ENCODE results near the gene GRIA3. TPM values are rescaled to one million over a fixed set of nuclear protein-coding genes. Genes with fewer than 3 reads are reported as not detected.
"Not testable (repeated sequence)": the region's sequence is repeated elsewhere in the genome, so short reads cannot be mapped to it uniquely, and the experiment has no call there.

GRIA3 gene
- total RNA-seq, 2 experiments from 2014 or later = not detected

- Histone ChIP-seq H3K4me2 (ENCODE audit: low read length) (no peak overlapping the region), H4K20me1 (ENCODE audit: insufficient read depth, low read length) (no peaks in the 10 kb centered on the region), H3K4me3 (ENCODE audit: low read depth, low read length, poor library complexity, severe bottlenecking) (no peak overlapping the region), H3K79me2 (ENCODE audit: insufficient read depth, low read depth, low read length) (no peaks in the 10 kb centered on the region), H3K4me1 (ENCODE audit: insufficient read depth, low read length, poor library complexity, severe bottlenecking) (no peaks in the 10 kb centered on the region), H3K9me3 (ENCODE audit: low read length) (no peaks in the 10 kb centered on the region), H3K36me3 (ENCODE audit: insufficient read depth, low read length) (no peaks in the 10 kb centered on the region), H3K9me2 (ENCODE audit: insufficient read depth, low read length) (no peaks in the 10 kb centered on the region), H2AFZ (ENCODE audit: low read length) (no peak overlapping the region), H3K27ac (ENCODE audit: low read depth, low read length, poor library complexity, severe bottlenecking) (no peak overlapping the region)
- TF ChIP-seq EZH2phosphoT487 (IDR thresholded peaks at IDR 0.05; ENCODE audit: borderline replicate concordance, low read depth, low read length) = no peak
- no peak for TF ChIP-seq CTCF (conservative IDR thresholded peaks at IDR 0.05; ENCODE audit: low read length)
- intact Hi-C loops (cut with micrococcal nuclease; ENCODE audit: unreplicated experiment) = no loop called here
- DNase-seq (ENCODE audit: low spot score) = no peak
- ChIA-PET POLR2A (interaction anchor here (0.6 to 1.1 kb wide), 2 partner anchors 10 to 660 kb away, joined by 3 to 6 read pairs; no protein-coding TSS in a partner anchor), CTCF (ENCODE audit: unreplicated experiment) (no interaction called here)
- no TSS peak for BruUV-seq (replicated peaks)
Observed at GRCh38 chrX:123436512-123437136, 252.5 kb downstream of the GRIA3 start.

- DNase-seq (ENCODE audit: low spot score); H3K4me2 ChIP-seq (ENCODE audit: low read length); H3K4me1 ChIP-seq (ENCODE audit: insufficient read depth, low read length, poor library complexity, severe bottlenecking); intact Hi-C loops (cut with micrococcal nuclease; ENCODE audit: unreplicated experiment); H3K27ac ChIP-seq (ENCODE audit: low read depth, low read length, poor library complexity, severe bottlenecking); H3K9me3 ChIP-seq (ENCODE audit: low read length); CTCF ChIA-PET (ENCODE audit: unreplicated experiment); BruUV-seq (replicated peaks); H3K4me3 ChIP-seq (ENCODE audit: low read depth, low read length, poor library complexity, severe bottlenecking); H3K9me2 ChIP-seq (ENCODE audit: insufficient read depth, low read length); H2AFZ ChIP-seq (ENCODE audit: low read length); H3K79me2 ChIP-seq (ENCODE audit: insufficient read depth, low read depth, low read length); H3K36me3 ChIP-seq (ENCODE audit: insufficient read depth, low read length); H4K20me1 ChIP-seq (ENCODE audit: insufficient read depth, low read length): not testable (repeated sequence)
- POLR2A ChIA-PET = interaction anchor here (0.6 kb wide), 1 partner anchor 326 kb away, joined by 3 read pairs; no protein-coding TSS in a partner anchor
Observed at GRCh38 chrX:123439926-123440325, 255.8 kb downstream of the GRIA3 start.

- Histone ChIP-seq H3K79me2 (ENCODE audit: insufficient read depth, low read depth, low read length) (no peaks in the 10 kb centered on the region), H3K36me3 (ENCODE audit: insufficient read depth, low read length) (no peaks in the 10 kb centered on the region), H3K9me2 (ENCODE audit: insufficient read depth, low read length) (no peaks in the 10 kb centered on the region), H3K4me2 (ENCODE audit: low read length) (no peak overlapping the region), H4K20me1 (ENCODE audit: insufficient read depth, low read length) (no peaks in the 10 kb centered on the region), H3K4me3 (ENCODE audit: low read depth, low read length, poor library complexity, severe bottlenecking) (no peak overlapping the region), H3K27ac (ENCODE audit: low read depth, low read length, poor library complexity, severe bottlenecking) (no peak overlapping the region), H3K9me3 (ENCODE audit: low read length) (no peaks in the 10 kb centered on the region), H3K4me1 (ENCODE audit: insufficient read depth, low read length, poor library complexity, severe bottlenecking) (no peaks in the 10 kb centered on the region), H2AFZ (ENCODE audit: low read length) (no peak overlapping the region)
- ChIA-PET CTCF (ENCODE audit: unreplicated experiment) (no interaction called here), POLR2A (no interaction called here)
- no peak for DNase-seq (ENCODE audit: low spot score)
- no peak for TF ChIP-seq CTCF (conservative IDR thresholded peaks at IDR 0.05; ENCODE audit: low read length)
- TF ChIP-seq EZH2phosphoT487 (IDR thresholded peaks at IDR 0.05; ENCODE audit: borderline replicate concordance, low read depth, low read length) = no peak
- no TSS peak for BruUV-seq (replicated peaks)
- intact Hi-C loops (cut with micrococcal nuclease; ENCODE audit: unreplicated experiment) = no loop called here
Observed at GRCh38 chrX:123442764-123443163, 258.7 kb downstream of the GRIA3 start.

Data from OCI-LY7 (cell line).